RCC 7860 (cell line): ENCODE measurements around the gene MMP13.
"Not testable (repeated sequence)": the region's sequence is repeated elsewhere in the genome, so short reads cannot be mapped to it uniquely, and the experiment has no call there.

Experiments used
- DNase-seq: peaks from one replicate; pipeline ENCODE4 v3.0.0-alpha.2; 2015; ENCODE audit warnings: low spot score
- FAIRE-seq: peaks from 2 replicates; lab custom pipeline; 2012; peaks lifted over from hg19 to GRCh38; lab: Jason Lieb, UNC

The MMP13 gene

GRCh38 chr11:102905848-102906247 lies 49.7 kb downstream of the MMP13 start:
- DNase-seq, FAIRE-seq: not testable (repeated sequence)

GRCh38 chr11:102903895-102904294 lies 51.6 kb downstream of the MMP13 start:
- DNase-seq, FAIRE-seq: not testable (repeated sequence)

GRCh38 chr11:102900346-102900745 lies 55.2 kb downstream of the MMP13 start:
- no peak for FAIRE-seq
- DNase-seq: no peak
